ENCODE results near the gene TNPO1.
"Not testable (repeated sequence)": the region's sequence is repeated elsewhere in the genome, so short reads cannot be mapped to it uniquely, and the experiment has no call there.

Gene TNPO1

DNA sequence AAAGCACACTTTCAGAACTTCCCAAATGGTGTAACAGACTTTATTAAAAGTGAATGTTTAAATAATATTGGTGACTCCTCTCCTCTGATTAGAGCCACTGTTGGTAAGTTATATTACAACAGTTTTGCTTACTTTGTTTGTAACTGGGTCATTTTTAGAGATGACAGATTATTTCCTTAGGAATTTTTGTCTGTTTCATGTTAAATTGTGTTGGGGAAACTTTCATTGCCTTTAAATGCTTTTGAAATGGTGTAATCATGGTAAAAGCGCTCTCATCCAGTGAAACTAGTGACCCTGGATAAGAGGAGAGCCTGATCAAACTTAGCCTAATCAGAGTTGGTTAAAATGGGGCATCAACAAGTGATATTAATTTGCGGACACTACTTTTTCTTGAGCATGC is 39.4 kb downstream of the TNPO1 start:
- DNase-seq: no peak

DNA sequence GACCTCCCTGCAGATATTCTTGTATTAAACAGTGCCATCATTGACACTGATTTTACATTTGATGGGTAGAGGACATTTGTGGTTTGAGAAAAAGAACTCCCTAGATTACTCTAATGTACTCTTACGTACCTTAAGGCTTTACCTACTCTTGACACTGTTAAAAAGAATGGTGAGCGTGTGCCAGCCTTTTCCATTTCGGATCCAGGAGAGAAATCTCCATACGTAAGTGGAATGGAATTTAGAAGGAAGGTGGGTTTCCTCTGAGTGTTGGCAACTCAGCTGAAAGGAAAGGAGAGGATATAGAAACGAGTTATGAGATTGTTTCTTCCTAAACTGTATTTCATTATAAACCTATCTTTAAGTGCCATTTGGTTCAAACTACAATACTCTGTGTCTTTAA is 40.9 kb downstream of the TNPO1 start:
- DNase-seq: no peak

GRCh38 chr5:72859127-72859526 is 42.7 kb downstream of the TNPO1 start:
- DNase-seq: no peak

- DNase-seq: no peak
These were observed 44.0 kb downstream of the TNPO1 start for GRCh38 chr5:72860499-72860898.

DNA sequence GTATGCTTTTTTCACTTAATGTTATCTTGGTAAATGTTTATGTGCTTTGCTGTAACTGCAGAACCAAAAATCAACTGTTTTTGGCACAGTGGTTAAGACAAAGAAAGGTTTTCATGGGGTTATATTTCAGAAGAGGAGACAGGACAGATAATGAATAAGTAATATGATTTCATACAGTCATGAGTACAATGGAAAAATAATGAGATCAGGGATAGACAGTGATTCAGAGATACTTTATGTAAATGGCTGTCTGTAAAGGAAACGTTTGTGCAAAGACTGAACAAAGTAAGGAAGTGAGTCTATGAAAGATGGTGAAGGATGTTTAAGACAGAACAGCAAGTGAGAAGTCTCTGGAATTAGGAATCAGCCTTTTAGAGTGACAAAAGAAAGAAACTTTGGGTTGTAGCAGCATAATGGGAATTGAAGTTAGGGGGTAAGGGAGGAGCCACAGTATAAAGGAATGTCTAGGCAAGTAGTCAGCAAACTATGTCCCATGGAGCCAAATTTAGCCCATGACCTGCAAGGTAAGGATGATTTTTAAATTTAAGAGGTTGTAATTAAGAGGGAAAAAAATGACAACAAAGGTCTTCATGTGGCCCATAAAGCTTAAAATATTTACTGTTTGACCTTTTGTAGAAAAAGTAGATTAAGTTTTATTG is 55.0 kb downstream of the TNPO1 start:
- DNase-seq: no peak

GRCh38 chr5:72878854-72879253 is 62.4 kb downstream of the TNPO1 start:
- no peak for DNase-seq

- DNase-seq: no peak
These were observed 66.5 kb downstream of the TNPO1 start for GRCh38 chr5:72882989-72883388.

DNA sequence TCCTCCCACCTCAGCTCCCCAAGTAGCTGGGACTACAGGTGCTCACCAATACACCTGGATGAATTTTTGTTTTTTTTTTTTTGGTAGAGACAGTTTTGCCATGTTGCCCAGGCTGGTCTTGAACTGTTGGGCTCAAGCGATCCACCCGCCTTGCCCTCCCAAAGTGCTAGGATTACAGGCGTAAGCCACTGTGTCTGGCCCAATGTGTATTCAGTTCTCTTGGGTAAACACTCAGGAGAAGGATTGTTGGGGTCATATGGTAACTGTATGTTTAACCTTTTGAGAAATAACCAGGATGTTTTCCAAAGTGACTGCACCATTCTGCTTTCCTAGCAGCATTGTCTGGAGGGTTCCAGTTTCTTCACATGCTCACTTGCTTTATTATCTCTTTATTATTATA is 67.4 kb downstream of the TNPO1 start:
- DNase-seq: no peak

GRCh38 chr5:72884892-72885291 is 68.4 kb downstream of the TNPO1 start:
- no peak for DNase-seq

GRCh38 chr5:72885824-72886223 is 69.4 kb downstream of the TNPO1 start:
- DNase-seq: no peak

DNA sequence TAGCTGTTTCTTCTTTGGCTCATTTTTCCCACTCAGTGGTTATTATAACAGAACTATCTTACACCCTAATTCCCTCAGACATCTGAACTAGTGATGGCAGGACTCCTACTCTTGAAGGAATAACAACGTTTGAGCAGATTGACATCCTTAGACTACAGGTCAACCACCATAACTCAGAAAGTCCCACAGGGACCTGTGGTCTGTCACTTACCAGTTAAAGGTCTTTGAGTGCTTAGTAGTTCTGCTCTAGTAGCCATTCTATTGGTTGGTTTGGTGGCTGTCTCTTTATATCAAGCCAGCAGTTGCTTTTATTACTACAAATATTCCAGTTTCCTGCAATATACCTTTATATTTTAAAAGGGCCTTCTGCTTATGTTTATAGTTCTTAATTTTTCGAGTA is 72.1 kb downstream of the TNPO1 start:
- DNase-seq: no peak

DNA sequence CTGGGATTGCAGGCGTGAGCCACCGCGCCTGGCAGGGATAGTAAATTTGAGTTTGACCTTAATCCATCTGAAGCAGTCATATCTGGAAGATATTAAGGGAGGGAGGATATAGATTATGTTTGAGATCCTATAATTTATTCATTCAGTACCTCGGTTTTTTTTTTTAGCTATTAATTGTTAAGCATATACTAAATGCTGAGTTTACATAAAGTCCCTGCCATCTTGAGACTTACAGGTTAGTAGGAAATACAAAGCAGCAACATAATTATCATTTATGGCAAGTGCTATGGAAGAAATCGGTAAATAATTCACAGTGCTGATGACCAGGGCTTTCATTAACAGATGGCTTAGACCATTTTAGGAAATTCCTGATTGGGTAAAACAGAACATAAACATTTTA is 72.9 kb downstream of the TNPO1 start:
- DNase-seq: no peak

GRCh38 chr5:72892846-72893245 is 76.4 kb downstream of the TNPO1 start:
- DNase-seq: no peak

DNA sequence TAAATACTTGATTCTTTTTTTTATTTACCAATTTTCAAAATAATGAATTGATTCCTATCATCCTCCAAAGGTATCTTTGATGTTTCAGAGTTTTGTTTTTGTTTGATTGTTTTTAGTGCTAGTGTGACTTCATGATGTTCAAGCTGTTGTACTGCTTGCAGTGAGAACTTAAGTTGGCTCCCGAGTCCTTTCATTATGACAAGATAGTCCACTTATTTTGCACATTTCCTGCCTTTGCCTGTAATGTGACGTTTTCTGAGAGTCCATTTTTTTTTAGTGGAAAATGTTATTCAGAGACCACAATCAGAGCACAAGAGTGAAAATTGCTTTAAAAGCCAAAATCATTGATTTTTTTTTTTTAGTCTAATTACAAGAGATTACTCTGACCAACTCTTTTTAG is 79.3 kb downstream of the TNPO1 start:
- DNase-seq: no peak

DNA sequence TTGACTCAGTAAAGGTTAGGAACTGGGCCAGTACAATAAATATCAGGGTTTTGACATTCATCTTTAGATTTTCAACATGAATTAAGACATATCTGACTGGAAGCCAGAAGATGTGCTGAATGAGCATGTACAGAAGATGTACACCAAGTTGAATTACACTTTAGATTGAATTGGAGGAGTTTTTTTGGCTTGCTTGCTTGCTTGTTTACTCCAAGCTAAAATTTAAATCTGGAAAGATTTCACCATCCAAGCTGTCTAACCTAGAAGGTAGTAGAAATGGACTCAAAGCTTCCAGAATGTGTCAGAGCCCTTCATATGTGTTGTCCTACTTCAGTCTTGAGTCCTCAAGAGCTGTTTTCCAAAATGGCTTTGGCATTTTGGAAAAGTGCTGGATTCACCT is 90.3 kb downstream of the TNPO1 start:
- no peak for DNase-seq

GRCh38 chr5:72908664-72909063 is 92.2 kb downstream of the TNPO1 start:
- no peak for DNase-seq

DNA sequence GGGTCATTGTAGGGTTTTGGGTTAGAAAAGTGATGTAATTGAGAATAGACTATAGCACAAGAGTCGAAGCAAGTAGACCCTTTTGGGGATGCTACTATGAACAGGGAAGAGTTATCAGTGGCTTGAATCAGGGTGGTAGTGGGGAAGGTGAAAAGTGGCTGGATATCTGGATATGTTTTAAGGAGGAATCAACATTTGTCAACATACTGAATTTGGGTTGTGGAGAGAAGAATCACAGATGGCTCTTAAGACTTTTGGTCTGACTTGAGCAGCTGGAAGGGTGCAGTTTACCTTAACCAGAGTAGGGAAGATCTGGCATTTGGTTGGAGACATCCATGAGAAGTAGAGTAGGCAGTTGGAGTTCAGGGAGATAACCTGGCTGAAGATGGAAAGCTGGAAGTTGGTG is 100.9 kb downstream of the TNPO1 start:
- no peak for DNase-seq

- DNase-seq: peak in 1 of 2 experiments; percentile 3
These were observed 104.4 kb downstream of the TNPO1 start for GRCh38 chr5:72920690-72921502.

GRCh38 chr5:72921886-72922285 is 105.4 kb downstream of the TNPO1 start:
- no peak for DNase-seq

- DNase-seq: no peak
These were observed 106.0 kb downstream of the TNPO1 start for GRCh38 chr5:72922422-72922821.

DNA sequence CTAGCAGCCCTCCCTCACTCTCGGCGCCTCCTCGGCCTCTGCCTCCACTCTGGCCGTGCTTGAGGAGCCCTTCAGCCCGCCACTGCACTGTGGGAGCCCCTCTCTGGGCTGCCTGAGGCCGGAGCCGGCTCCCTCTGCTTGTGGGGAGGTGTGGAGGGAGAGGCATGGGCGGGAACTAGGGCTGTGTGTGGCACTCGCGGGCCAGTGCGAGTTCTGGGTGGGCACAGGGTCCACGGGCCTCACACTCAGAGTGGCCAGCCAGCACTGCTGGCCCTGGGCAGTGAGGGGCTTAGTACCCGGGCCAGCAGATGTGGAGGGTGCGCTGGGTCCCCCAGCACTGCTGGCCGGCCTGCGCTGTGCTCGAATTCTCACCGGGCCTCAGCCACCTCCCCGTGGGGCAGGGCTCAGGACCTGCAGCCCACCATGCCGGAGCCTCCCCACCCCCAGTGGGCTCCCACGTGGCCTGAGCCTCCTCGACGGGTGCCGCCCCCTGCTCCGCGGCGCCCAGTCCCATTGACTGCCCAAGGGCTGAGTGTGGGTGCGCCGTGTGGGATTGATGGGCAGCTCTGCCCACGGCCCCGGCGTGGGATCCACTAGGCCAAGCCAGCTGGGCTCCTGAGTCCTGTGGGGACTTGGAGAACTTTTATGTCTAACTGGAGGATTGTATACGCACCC is 109.0 kb downstream of the TNPO1 start:
- DNase-seq: no peak

- not testable (repeated sequence) for DNase-seq
These were observed 116.2 kb downstream of the TNPO1 start for GRCh38 chr5:72932686-72933085.

- not testable (repeated sequence) for DNase-seq
These were observed 118.7 kb downstream of the TNPO1 start for GRCh38 chr5:72934953-72935725.

All from SHP77 (cell line).